GM19397 (cell line): ENCODE data around the gene CLPTM1L.
"Not testable (repeated sequence)": the region's sequence is repeated elsewhere in the genome, so short reads cannot be mapped to it uniquely, and the experiment has no call there.

ENCODE experiments used
- ATAC-seq: cut with Tn5 transposase; IDR thresholded peaks from one replicate; pipeline ENCODE4 v1.9.1; 2021; ENCODE audit warnings: mild to moderate bottlenecking, moderate library complexity; ENCODE audit not compliant: unreplicated experiment

The CLPTM1L gene

GRCh38 chr5:1280177-1281037 lies 64.5 kb downstream of the CLPTM1L start:
- no peak for ATAC-seq

GRCh38 chr5:1279443-1280151 lies 65.3 kb downstream of the CLPTM1L start:
- no peak for ATAC-seq

- no peak for ATAC-seq
These were observed 66.0 kb downstream of the CLPTM1L start for GRCh38 chr5:1278656-1279442.

- ATAC-seq: no peak
These were observed 66.7 kb downstream of the CLPTM1L start for GRCh38 chr5:1278216-1278615.

- no peak for ATAC-seq
These were observed 67.1 kb downstream of the CLPTM1L start for GRCh38 chr5:1277781-1278180.

- ATAC-seq: no peak
These were observed 67.6 kb downstream of the CLPTM1L start for GRCh38 chr5:1277331-1277730.

- no peak for ATAC-seq
These were observed 68.0 kb downstream of the CLPTM1L start for GRCh38 chr5:1276930-1277329.

GRCh38 chr5:1275397-1276391 lies 69.2 kb downstream of the CLPTM1L start:
- not testable (repeated sequence) for ATAC-seq

- no peak for ATAC-seq
These were observed 70.4 kb downstream of the CLPTM1L start for GRCh38 chr5:1274471-1274870.

GRCh38 chr5:1273745-1274144 lies 71.2 kb downstream of the CLPTM1L start:
- no peak for ATAC-seq

- no peak for ATAC-seq
These were observed 72.7 kb downstream of the CLPTM1L start for GRCh38 chr5:1272201-1272600.

GRCh38 chr5:1270933-1271914 lies 73.7 kb downstream of the CLPTM1L start:
- no peak for ATAC-seq

GRCh38 chr5:1270426-1270825 lies 74.5 kb downstream of the CLPTM1L start:
- ATAC-seq: no peak

- no peak for ATAC-seq
These were observed 76.2 kb downstream of the CLPTM1L start for GRCh38 chr5:1268666-1269065.

GRCh38 chr5:1268056-1268455 lies 76.8 kb downstream of the CLPTM1L start:
- ATAC-seq: no peak
